DMS53 (cell line): ENCODE results near the gene CCDC116.
A peak's percentile ranks its signal among the peaks of the same experiment; 100 is the strongest.
"Not testable (repeated sequence)": the region's sequence is repeated elsewhere in the genome, so short reads cannot be mapped to it uniquely, and the experiment has no call there.

ENCODE experiments used
- DNase-seq: peaks from one replicate; lab custom pipeline; 2025; lab: John Stamatoyannopoulos, UW

CCDC116 gene

DNA sequence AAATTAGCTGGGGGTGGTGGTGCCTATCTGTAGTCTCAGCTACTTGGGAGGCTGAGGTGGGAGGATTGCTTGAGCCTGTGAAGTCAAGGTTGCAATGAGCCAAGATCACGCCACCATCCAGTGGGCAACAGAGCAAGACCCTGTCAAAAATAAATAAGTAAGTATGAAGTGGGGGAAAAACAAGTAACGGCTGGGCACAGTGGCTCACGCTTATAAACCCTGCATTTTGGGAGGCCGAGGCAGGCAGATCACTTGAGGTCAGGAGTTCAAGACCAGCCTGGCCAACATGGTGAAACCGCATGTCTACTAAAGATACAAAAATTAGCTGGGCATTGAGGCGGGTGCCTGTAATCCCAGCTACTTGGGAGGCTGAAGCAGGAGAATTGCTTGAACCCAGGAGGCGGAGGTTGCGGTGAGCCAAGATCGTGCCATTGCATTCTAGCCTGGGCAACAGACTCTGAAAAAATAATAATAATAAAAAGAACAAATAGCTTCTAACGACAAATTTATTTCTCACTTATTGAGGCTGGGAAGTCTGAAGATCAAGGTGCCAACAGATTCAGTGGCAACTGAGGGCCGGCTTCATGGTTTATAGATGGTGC lies 22.9 kb upstream of the CCDC116 start:
- not testable (repeated sequence) for DNase-seq

DNA sequence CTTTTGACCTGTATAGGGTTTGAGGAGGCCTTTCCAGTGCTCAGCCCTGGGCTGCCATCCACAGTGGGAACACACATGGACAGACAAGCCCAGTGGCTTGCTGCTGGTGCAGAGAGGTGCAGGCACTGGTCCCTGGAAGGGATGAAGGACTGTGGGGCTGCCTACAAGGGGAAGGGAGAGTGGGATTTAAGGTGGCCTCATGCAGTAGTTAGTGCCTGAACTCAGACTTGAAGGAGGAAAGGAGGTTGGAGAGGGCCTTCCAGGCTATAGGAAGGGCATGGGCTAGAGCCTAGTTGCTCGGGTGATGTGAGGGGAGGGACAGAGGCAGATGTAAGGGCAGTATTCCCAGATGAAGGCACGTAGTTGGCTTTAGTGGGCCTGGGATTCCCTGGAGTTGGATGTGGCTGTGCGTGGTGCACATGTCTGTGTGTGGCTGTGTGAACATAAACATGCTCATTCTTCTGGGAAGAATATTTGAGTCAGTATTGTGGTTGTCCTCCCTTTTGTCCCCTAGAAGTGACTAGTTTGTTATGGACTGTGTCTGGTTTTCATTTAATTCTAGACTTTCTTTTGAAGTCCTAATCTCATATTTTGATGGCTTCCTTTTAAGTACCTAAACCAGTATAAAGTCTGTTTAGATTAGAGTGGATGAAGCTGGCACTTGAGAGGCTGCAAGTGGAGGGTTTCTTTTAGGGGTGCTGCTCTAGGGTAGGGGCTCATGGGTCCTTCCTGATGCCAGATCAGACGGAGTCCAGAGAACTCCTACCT lies 21.2 kb upstream of the CCDC116 start:
- no peak for DNase-seq

DNA sequence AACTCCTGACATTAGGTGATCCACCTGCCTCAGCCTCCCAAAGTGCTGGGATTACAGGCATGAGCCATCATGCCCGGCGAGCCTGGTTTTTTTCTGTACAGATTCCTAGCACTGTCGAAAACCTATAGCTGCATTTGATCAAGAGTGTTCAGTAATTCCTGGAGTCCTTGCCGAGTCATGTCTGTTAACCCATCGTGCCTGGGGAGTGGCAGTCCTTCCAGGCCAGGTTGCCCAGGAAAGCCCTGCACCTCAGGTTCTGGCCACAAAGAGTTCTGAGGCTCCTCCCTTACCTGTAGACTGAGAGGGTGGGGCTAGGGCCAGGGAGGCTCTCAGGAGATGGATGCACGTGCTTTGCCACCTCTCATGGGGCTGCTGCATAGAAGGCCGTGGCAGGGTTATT lies 19.7 kb upstream of the CCDC116 start:
- DNase-seq: no peak

DNA sequence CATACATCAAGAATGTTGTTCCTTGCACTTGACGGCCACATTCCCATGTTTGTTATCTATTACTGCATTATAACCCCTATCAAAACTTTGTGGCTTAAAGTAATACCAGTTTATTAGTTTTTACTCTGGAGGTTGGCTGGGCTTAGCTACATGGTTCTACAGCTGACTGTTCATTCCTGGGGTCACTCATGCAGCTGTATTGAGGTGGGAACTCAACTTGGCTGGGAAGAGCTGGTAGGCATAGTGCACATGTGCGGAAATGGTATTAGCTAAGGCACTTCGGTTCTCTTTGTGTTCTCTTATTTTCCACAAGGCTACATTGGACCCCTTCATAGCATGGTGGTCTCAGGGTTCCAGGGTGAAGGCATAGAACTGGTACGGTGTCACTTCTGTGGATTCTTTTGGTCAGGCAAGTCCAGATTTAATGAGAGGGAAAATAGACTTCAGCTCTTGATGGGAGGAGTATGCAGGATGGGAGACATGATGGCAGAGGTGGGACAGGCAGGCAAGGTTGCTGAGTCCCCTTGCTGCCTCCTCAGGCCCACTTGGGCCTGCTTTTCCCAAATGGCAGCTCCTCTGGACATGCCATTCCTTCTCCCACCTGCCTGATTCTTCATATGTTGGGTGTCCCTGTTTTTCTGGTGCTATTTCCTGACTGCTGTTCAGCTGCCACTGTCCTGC lies 18.9 kb upstream of the CCDC116 start:
- DNase-seq: no peak

DNA sequence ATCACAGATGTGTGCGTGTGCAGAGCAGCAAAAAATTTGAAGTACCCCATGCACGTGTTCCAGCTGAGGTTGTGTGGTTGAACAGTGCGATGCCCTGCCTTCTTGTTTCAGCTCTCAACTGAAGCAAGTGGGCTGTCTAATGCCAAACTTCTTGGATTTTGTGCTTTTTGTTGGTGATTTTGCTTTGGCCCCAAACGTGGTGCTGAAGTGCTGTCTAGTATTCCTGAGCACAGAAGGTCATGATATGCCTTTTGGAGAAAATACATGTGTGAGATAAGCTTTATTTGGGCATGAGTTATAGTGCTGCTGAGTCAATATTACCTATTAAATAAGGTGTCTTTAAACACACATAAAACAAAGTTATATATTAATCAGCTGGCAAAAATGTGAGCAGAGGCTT lies 16.8 kb upstream of the CCDC116 start:
- no peak for DNase-seq

DNA sequence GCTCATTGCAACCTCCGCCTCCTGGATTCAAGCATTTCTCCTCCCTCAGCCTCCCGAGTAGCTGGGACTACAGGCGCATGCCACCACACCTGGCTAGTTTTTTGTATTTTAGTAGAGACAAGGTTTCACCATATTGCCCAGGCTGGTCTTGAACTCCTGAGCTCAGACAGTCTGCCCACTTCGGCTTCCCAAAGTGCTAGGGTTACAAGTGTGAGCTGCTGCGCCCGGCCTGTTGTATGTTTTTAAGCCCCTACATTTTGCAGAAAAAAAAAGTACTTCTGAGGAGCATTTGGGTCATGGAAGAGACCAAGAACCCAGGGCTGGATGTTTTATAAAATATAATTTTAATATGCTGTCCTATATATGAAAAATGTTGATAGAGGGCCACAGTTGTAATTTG lies 15.2 kb upstream of the CCDC116 start:
- DNase-seq: not testable (repeated sequence)

DNA sequence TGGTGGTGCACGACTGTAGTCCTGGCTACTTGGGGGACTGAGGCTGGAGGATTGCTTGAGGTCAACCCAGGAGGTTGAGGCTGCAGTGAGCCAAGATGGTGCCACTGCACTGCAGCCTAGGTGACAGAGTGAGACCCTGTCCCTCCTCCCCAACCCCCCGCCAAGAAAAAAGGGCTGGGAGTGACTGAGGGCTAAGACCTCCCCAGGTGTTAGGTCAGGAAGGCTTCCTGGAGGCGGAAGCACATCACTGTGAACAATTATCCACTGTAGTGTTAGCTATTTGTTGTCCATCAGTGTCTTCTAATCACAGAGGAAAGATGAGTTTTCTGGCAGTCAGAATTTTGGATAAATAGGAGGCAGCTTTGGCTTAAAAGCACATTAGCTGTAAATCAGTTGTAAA lies 11.5 kb upstream of the CCDC116 start:
- DNase-seq: no peak

DNA sequence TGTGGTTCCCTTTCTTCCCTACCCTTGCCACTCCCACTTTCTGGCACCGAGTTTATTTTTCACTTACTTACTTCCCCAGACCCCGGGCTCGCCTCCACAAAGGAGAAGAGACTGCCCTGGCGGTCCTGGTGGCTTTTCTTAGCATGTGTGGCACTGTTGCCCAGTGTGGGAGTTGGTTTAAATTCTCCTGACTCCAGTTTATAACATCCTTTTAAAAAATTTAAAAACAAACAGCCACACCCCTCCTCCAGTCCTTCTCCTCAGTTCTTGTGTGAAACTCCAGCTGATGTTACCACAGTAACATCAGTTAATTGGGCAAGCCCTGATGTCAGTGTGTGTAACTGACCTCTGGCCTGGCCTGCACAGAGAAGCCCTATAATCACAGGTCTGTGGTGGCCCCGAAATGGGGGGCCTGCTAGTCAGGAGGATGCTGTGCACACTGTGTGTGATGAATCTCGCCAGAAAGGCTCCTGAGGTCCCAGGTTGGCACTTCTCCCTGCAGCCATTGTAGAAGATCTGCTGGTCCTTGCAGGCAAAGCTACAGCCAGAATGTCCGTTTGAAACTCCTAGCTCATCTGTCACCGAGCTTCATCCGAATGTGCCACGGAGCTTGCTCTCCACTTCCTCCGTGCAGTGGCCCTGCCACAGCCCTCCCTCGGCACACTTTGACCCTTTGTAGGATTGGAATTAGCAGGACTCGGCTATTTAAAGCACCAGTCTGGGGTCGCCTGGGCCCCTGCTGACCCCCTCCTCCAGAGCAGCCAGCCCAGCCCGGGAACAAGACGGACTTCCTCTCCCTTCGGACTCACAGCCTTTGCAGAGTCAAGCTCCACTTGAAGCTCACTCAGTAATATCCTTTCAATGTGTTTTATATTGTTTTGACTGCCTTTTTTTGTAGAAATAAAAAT lies 10.3 kb upstream of the CCDC116 start:
- DNase-seq: no peak

DNA sequence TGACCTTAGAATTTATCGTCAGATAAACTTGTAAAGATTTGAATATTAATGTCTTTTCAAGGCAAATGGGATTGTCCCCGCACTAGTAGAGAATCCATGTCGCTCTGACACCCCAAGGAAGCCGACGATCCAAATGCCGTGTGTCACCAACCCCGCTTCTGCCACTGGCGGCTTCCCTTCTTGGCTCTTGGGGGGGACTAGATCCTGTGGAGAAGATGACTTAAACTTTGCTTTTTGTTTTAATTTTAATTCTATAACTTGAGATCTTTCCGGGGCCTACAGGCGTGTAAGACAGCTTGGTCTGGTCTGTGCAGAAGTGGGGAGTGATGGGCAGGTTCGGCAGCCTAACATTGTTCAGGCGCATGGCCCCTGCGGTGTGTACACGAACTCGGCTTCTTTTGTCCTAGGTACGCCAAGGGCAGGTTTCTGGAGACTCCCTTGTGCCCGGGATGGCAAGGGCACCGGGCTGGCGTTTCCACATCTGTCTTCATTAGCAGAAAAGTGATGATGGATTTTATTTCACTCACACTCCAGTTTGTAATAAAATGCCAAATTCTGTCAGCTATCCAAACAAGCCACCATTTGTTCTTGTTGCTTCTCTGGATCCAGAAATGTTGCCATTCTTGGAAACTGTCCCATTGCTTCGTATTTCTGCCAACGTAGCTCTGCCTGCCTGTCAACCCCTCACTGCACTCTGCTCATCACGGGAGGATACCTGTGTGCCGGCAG lies 9.5 kb upstream of the CCDC116 start:
- no peak for DNase-seq

DNA sequence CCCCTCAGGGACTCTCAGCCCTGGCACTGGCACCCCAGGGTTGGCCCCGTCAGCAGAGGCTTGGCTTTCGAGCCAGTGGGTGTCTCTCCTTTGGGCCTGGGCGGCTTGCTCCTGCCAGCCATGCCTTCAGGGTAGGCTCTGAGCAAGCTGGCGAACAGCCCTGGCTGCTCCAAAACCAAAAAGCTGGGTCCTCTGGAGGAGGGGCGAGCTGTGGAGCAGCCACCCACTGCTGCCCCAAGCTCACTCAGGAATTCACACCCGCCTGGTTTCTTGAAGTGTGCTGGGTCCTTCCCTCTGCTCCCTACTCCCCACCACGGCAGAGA lies 9.0 kb upstream of the CCDC116 start:
- no peak for DNase-seq

DNA sequence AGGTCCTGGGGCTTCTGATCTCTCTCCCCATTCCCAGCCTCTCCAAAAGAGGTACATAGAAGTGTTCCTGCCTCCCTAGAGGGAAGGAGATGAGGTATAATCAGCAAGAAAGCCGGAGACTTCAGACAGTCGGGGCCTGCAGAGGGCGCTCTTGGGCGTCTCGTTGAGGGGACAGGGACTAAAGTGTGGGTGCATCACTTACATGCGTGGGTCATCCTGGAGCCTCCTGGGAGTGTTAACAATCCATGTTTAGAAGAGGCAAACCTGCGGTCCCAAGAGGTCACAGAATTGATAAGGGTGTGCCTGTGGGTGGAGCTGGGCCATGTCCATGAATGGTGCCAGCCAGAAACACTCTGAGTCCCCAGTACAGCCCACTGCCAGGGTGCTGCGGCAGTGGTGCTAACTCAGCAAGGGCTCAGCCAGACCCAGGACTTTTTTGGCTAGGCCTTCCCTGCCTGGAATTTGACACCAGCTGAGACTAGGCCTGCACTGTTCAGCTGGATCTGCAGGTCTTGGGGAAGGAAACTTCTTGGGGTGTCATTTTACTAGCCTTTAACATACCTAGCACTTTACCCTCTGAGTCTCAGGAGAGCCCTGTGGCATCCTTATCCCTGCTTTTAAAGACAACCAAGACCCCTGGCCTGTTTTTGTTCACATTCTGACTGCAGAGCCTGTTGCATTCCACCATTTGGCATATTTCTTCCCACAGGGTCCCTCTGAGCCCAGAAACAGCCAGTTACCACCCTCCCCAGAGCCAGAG lies 8.3 kb upstream of the CCDC116 start:
- DNase-seq: peak; percentile 35

DNA sequence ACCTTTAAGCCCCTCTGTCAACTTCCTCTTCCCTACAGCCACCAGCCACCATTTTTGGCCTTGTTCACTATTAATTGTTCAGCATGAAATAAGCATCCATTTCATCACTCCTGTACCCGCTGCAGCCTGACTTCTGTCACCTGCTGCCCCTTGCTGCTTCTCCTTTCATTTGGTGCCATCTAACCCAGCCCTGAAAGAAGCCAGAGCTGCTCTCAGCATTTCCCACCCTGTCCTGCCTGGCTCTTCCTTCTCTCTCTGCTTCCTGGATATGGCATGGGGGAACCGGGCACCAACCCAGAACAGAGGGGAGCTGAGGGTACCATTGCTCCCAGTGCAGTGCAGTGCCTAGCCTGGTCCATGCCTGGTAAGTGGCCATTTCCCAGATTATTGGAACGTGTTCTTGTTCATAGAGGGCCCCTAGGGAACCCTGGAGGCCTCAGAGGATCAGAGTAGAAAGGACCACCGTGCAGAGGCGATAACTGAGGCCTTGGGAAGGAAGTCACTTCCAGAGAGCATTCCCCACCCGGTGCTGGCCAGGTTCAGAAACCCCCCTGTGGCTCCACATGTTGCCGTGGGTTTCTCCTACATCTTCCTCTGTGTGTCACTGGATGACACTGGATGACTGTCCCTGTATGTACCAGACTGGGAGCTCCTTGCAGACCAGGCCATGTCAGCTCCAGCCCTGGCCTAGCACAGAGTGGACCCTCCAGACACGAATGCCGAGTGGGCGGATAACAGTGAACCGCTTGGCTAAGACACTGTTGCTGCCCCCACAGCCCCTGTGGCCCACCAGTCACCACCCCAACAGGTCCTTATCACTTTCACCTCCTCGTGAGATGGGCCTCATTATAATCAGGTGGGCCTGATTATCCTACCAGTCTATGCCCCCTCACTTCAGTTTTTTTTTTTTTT lies 7.4 kb upstream of the CCDC116 start:
- DNase-seq: no peak

DNA sequence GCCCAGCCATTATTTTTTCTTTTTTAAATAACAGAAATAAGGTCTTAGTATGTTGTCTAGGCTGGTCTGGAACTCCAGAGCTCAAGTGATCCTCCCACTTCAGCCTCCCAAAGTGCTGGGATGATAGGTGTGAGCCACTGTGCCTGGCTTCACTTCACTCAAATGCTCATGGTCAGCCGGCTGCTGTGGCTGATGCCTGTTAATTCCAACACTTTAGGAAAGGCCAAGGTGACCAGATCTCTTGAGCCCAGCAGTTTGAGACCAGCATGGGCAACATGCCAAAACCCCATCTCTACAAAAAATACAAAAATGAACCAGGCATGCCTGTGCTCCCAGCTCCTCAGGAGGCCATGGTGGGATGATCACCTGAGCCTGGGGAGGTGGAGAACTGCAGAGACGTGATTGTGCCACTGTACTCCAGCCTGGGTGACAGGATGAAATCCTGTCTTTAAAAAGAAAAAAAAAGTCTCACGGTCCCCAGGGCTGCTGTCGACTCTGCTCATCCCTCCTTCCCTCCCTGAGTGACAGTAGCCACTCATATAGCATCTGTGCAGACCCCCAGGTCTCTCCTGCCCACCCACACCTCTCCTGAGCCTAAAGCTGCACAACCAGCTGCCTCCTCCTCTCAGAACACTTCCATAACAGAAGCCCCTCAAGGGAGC lies 6.4 kb upstream of the CCDC116 start:
- no peak for DNase-seq

DNA sequence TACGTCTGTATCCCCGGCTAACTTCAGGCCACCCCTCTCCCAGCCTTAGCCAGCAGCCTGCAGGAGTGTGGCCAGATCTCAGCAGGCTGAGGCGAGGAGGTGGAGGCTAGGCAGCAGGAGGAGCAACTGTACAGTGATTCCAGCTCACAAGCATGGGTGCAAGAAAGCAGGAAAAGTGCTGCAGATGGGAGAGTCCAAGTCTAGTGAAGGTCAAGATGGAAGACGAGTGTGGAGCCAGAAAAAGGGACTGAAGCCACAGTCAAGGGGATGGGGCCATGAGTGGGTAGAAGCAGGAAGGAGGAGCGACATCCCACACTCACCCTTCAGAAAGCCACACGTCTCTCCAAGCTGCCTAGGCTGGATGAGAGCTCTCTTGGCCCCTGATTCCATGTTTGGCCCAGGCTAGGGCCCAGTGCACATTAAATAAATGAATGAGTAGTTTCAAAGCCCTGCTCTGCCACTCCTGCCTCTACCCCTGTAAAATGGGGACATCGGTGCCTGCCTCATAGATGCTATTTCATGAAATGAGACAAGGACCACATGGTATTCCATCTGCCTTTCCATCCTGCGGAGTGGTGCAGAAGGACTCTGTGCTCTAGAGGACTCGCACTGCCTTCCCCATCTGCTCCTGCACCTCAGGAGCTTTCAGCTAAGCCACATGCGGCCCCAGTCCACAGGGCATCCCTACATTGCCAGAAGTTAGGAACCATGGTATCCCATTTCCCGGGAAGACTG lies 5.7 kb upstream of the CCDC116 start:
- no peak for DNase-seq

DNA sequence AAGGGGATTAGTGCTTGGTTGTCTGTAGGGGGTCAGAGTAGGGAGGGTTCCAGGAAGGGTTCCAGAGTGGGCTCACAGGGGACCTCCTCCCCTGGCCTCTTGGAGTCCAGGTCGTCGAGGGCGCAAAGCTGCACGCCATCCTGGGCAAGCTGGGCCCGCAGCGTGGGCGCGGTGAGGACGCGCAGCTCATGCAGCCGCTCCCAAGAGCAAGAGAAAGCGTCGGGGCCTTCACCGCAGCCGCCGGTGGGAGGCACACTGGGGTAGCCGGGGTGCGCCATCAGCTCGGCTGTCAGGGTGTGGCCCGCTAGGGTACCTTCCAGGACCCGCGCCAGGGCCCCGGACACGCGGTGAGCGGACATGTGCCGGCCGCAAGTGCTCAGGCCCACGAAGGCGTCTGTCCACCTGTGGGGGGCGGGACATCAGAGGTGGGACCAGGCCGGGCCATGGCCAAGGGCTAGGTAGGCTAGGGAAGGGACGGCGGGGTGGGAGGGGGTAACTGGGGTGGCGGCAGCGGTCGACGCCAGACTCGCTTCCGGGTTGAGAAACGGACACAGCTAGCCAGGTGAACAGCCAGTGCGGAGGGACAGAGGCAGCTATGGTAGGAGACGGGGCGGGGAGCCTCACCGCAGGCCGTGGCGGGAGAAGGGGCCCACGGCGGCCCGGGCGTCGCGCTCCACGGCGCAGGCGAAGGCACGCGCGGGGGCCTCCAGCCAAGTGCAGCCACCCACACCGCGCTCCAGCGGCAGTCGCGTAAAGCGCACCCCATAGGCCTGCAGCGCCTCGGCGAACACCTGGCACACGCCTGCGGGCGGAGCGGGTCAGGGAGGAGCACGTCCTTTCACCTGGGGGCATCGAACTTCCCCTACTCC lies 3.9 kb upstream of the CCDC116 start:
- DNase-seq: no peak

DNA sequence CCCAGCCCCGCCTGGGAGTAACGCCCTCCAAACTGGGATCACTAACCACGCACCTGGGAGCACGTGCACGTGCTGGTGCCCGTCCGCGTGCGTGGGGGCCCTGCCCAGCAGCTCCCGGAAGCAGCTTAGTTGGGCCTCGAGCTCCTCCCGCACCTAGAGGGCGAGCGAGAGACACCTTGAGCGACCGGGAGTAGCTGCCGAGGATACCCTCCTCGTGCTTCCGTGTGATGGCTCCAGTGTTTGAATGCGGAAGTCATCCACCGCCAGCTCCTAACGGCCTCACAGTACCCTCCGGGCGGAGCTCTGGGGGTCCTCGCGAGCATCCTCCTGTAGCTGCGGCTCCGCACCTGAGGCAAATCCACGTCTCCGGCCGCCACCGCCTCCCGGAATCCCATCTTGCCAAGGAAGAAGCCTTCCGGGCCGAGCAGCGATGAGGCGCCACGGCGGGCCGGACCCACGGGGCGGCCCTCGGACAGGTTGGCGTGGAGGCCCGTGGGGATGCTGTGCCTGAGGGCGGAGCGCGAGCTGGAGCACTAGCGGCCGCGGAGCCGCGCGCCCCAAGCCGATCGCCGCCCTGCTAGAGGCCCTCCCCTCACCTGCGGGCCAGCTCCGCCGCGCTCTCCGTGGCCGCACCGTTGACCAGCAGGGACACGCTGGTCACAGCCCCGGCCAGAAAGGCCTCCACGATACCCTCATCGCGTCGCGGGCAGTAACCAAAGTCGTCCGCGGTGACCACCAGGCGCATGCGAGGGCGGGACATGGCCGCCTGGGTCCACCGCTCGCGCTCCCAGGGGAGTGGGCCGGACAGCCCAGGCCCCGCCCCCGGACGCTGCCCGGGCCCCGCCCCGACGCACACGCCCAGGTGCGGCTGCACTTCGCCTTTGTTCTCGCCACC lies 3.1 kb upstream of the CCDC116 start, which contains the start of gene YDJC:
YDJC (minus strand) TSS at position 768 of the 895 bp plus-strand sequence; CDS start at position 760, 8 bp downstream.
- peak; percentile 92 for DNase-seq
